Upper lobe of left lung (tissue), 6 donors: ENCODE data around the gene RGL3. TPM values are rescaled to one million over a fixed set of nuclear protein-coding genes. Genes with fewer than 3 reads are reported as not detected.

Experiments
- ATAC-seq, 2 donors: fragments of 200-7000 bp; cut with Tn5 transposase; one replicate each; pipeline ENCODE4 v1.9.1; 2022; ENCODE audit warnings: mild to moderate bottlenecking in 2 of 2, moderate library complexity in 2 of 2; ENCODE audit not compliant: low FRiP score in 2 of 2
- DNase-seq, 2 donors: peaks; one replicate each; pipeline ENCODE4 v3.0.0-alpha.2; 2019 to 2020
- H3K27ac ChIP-seq, 4 donors: fragments of 200-600 bp; sonication (generic); one replicate each; pipeline ENCODE4 v1.5.1; 2016 to 2019
- H3K27me3 ChIP-seq, 4 donors: fragments of 200-600 bp; sonication (generic); one replicate each; pipeline ENCODE4 v1.5.1; 2017 to 2019
- H3K36me3 ChIP-seq, 4 donors: fragments of 200-600 bp; sonication (generic); one replicate each; pipeline ENCODE4 v1.5.1; 2016 to 2019
- H3K4me1 ChIP-seq, 4 donors: fragments of 200-600 bp; sonication (generic); one replicate each; pipeline ENCODE4 v1.5.1; 2018 to 2019
- H3K4me3 ChIP-seq, 4 donors: fragments of 200-600 bp; sonication (generic); one replicate each; pipeline ENCODE4 v1.5.1; 2017 to 2019; ENCODE audit warnings: mild to moderate bottlenecking in 2 of 4, moderate library complexity in 1 of 4
- H3K9me3 ChIP-seq, 4 donors: fragments of 200-600 bp; sonication (generic); one replicate each; pipeline ENCODE4 v1.5.1; 2018 to 2019
- CTCF ChIP-seq, 6 experiments: fragments of 450-650 bp in 4 of 6; fragments of 200-600 bp in 2 of 6; sonication (generic) in 2 of 6; IDR thresholded peaks; one replicate each; pipeline ENCODE4 v1.5.1; 2016 to 2019; ENCODE audit warnings: antibody characterized with exemption in 6 of 6
- EP300 ChIP-seq, 4 donors: sonication (generic); formaldehyde crosslinking; IDR thresholded peaks; one replicate each; pipeline ENCODE4 v1.5.1; 2017; ENCODE audit warnings: antibody characterized with exemption in 4 of 4, control low read depth in 2 of 4
- POLR2A ChIP-seq, 4 donors: fragments of 450-650 bp; IDR thresholded peaks; one replicate each; pipeline ENCODE4 v1.5.1; 2016 to 2017; ENCODE audit warnings: antibody characterized with exemption in 4 of 4, mild to moderate bottlenecking in 2 of 4
- POLR2AphosphoS5 ChIP-seq, 2 donors: sonication (generic); formaldehyde crosslinking; IDR thresholded peaks; one replicate each; pipeline ENCODE4 v1.5.1; 2017; ENCODE audit warnings: antibody characterized with exemption in 2 of 2
- WGBS, 2 donors: methylation state at CpG; one replicate each; pipeline ENCODE4 v1.1.5; 2017 to 2018; 5-methylcytosine and 5-hydroxymethylcytosine counted together
- total RNA-seq, 6 donors: library from RNA; depleted of rRNA in 4 of 6; stranded (reverse); fragments of >200 nt in 4 of 6; gene quantifications; one replicate each; pipeline versions ENCODE4 v1.1.0 to v1.2.1, GENCODE V29; 2016 to 2021
- donor health status: DM: no; HTN: no; CAD: no; lungs with moderate emphysema.
- donor health status: DM: no; HTN: yes; CAD: no; lungs with severe emphysema.

Gene RGL3
- total RNA-seq, 6 donors from 2014 or later = 18.5 to 242 (median 44.6) TPM

GRCh38 chr19:11446271-11446651 lies 27.1 kb upstream of the RGL3 start:
- Histone ChIP-seq H3K4me1 (no peaks in the 10 kb centered on the region), H3K4me3 (no peak overlapping the region), H3K9me3 (no peaks in the 10 kb centered on the region), H3K27ac (peak overlapping the region in 1 of 4 donors; percentile 4), H3K36me3 (peaks cover 24 to 97% (median 90%) of the 10 kb centered on the region in 4 donors), H3K27me3 (no peaks in the 10 kb centered on the region)
- DNase-seq (no peak), ATAC-seq (no peak)
- no peak for TF ChIP-seq POLR2A (IDR thresholded peaks at IDR 0.05)
- TF ChIP-seq POLR2AphosphoS5 (IDR thresholded peaks at IDR 0.05) = no peak
- no peak for TF ChIP-seq EP300 (IDR thresholded peaks at IDR 0.05)
- TF ChIP-seq CTCF (IDR thresholded peaks at IDR 0.05) = no peak
- WGBS, 2 donors = 91 to 95% methylated on average over 9 to 14 of the region's 14 CpGs

GRCh38 chr19:11445141-11445540 lies 26.0 kb upstream of the RGL3 start:
- no peaks in the 10 kb centered on the region for H3K4me1 ChIP-seq
- TF ChIP-seq POLR2AphosphoS5 (IDR thresholded peaks at IDR 0.05) (no peak), POLR2A (IDR thresholded peaks at IDR 0.05) (no peak), CTCF (IDR thresholded peaks at IDR 0.05) (no peak), EP300 (IDR thresholded peaks at IDR 0.05) (no peak)
- no peaks in the 10 kb centered on the region for H3K27me3 ChIP-seq
- no peak overlapping the region for H3K4me3 ChIP-seq
- peaks cover 24 to 99% (median 91%) of the 10 kb centered on the region in 4 donors for H3K36me3 ChIP-seq
- H3K9me3 ChIP-seq = no peaks in the 10 kb centered on the region
- H3K27ac ChIP-seq = no peak overlapping the region
- DNase-seq = no peak
- WGBS, 2 donors = 95 to 98% methylated on average over 3 to 11 of the region's 13 CpGs
- ATAC-seq = no peak

- no peak for DNase-seq
- H3K4me1 ChIP-seq = no peaks in the 10 kb centered on the region
- TF ChIP-seq POLR2AphosphoS5 (IDR thresholded peaks at IDR 0.05) (no peak), POLR2A (IDR thresholded peaks at IDR 0.05) (no peak), CTCF (IDR thresholded peaks at IDR 0.05) (no peak), EP300 (IDR thresholded peaks at IDR 0.05) (no peak)
- 69 to 90% methylated on average over 5 of the region's 5 CpGs for WGBS, 2 donors
- no peaks in the 10 kb centered on the region for H3K27me3 ChIP-seq
- H3K27ac ChIP-seq = no peak overlapping the region
- peaks cover 16 to 98% (median 88%) of the 10 kb centered on the region in 4 donors for H3K36me3 ChIP-seq
- no peak for ATAC-seq
- no peaks in the 10 kb centered on the region for H3K9me3 ChIP-seq
- no peak overlapping the region for H3K4me3 ChIP-seq
Measured at GRCh38 chr19:11444059-11444458, 24.9 kb upstream of the RGL3 start.

- no peak overlapping the region for H3K4me3 ChIP-seq
- no peak for TF ChIP-seq EP300 (IDR thresholded peaks at IDR 0.05)
- no peak for TF ChIP-seq POLR2AphosphoS5 (IDR thresholded peaks at IDR 0.05)
- no peak for TF ChIP-seq CTCF (IDR thresholded peaks at IDR 0.05)
- no peak for TF ChIP-seq POLR2A (IDR thresholded peaks at IDR 0.05)
- 85 to 92% methylated on average over 9 of the region's 9 CpGs for WGBS, 2 donors
- peaks cover 13 to 21% (median 16%) of the 10 kb centered on the region in 4 donors for H3K4me1 ChIP-seq
- no peak for ATAC-seq
- peaks cover 19 to 61% (median 53%) of the 10 kb centered on the region in 4 donors for H3K36me3 ChIP-seq
- H3K27me3 ChIP-seq = no peaks in the 10 kb centered on the region
- no peak overlapping the region for H3K27ac ChIP-seq
- no peak for DNase-seq
- no peaks in the 10 kb centered on the region for H3K9me3 ChIP-seq
Measured at GRCh38 chr19:11437955-11438354, 18.8 kb upstream of the RGL3 start.

GRCh38 chr19:11435833-11436313 lies 16.8 kb upstream of the RGL3 start:
- no peaks in the 10 kb centered on the region for H3K9me3 ChIP-seq
- peaks cover 13 to 21% (median 16%) of the 10 kb centered on the region in 4 donors for H3K4me1 ChIP-seq
- H3K4me3 ChIP-seq = peak overlapping the region; percentile 63 to 90 (median 78)
- DNase-seq (no peak), ATAC-seq (no peak)
- peaks cover 9 to 40% (median 34%) of the 10 kb centered on the region in 4 donors for H3K36me3 ChIP-seq
- H3K27ac ChIP-seq = peak overlapping the region; percentile 65 to 88 (median 86)
- WGBS, 2 donors = 0 to 5% methylated on average over 9 to 16 of the region's 21 CpGs
- TF ChIP-seq EP300 (IDR thresholded peaks at IDR 0.05) (no peak), POLR2A (IDR thresholded peaks at IDR 0.05) (no peak), POLR2AphosphoS5 (IDR thresholded peaks at IDR 0.05) (no peak), CTCF (IDR thresholded peaks at IDR 0.05) (no peak)
- H3K27me3 ChIP-seq = no peaks in the 10 kb centered on the region
